K562 (cell line): ENCODE data around the gene SGMS1. TPM values are rescaled to one million over a fixed set of nuclear protein-coding genes. Genes with fewer than 3 reads are reported as not detected.
A peak's percentile ranks its signal among the peaks of the same experiment; 100 is the strongest.

Source experiments
- L3MBTL2 ChIP-seq: fragments of 450-650 bp; IDR thresholded peaks from 2 replicates; pipeline ENCODE4 v1.6.1; 2016; ENCODE audit warnings: mild to moderate bottlenecking, moderate library complexity
- MBD2 ChIP-seq: sonication (generic); IDR thresholded peaks from 2 replicates; pipeline ENCODE4 v1.6.1; 2016; ENCODE audit warnings: low read depth, borderline replicate concordance
- RBFOX2 ChIP-seq: fragments of 200-400 bp; formaldehyde crosslinking; IDR thresholded peaks from 2 replicates; pipeline ENCODE4 v1.6.1; 2017; ENCODE audit warnings: low read depth, mild to moderate bottlenecking, low read length, moderate library complexity
- SAP30 ChIP-seq: fragments of 200-600 bp; sonication (generic); IDR thresholded peaks from 2 replicates; pipeline ENCODE4 v1.6.1; 2012; ENCODE audit warnings: borderline replicate concordance, low read depth, mild to moderate bottlenecking, moderate library complexity, low read length, control low read depth, inconsistent platforms; ENCODE audit not compliant: insufficient read depth, poor library complexity, severe bottlenecking
- ZFX ChIP-seq: sonication (generic); formaldehyde crosslinking; IDR thresholded peaks from 2 replicates; pipeline ENCODE4 v1.8.0; 2022; ENCODE audit warnings: mild to moderate bottlenecking, missing genetic modification reagents, moderate library complexity
- ZNF592 ChIP-seq: fragments of 450-650 bp; IDR thresholded peaks from 2 replicates; pipeline ENCODE4 v1.6.1; 2017; ENCODE audit warnings: antibody characterized with exemption, mild to moderate bottlenecking
- polyA plus RNA-seq, 8 experiments: library from polyadenylated mRNA; depleted of rRNA in 4 of 8; stranded (reverse) in 5 of 8; unstranded in 3 of 8; fragments of >200 nt; fragmentation: Nextera tagmentation in 2 of 8; fragmentation: Illumina TruSeq in 1 of 8; extraction: Ambion mirVana in 2 of 8; extraction: Trizol in 1 of 8; gene quantifications; 2 replicates each; pipeline versions ENCODE4 v1.2.1 to v1.2.3, GENCODE V29; 2011 to 2014; ENCODE audit warnings: inconsistent platforms in 1 of 8, missing spikeins in 1 of 8
- total RNA-seq, 7 experiments: library from RNA; depleted of rRNA in 6 of 7; stranded (reverse); fragments of >200 nt in 6 of 7; fragmentation: Illumina TruSeq in 2 of 7; extraction: Trizol in 2 of 7; gene quantifications; 2 replicates each; pipeline versions ENCODE4 v1.2.1 to v1.2.3, GENCODE V29; 2011 to 2021; ENCODE audit warnings: low replicate concordance in 1 of 7
- TF ChIP-seq, protein P1 (sequence below): fragments of 450-650 bp; IDR thresholded peaks from 2 replicates; pipeline ENCODE4 v1.6.1; 2016; ENCODE audit warnings: mild to moderate bottlenecking, moderate library complexity

Gene SGMS1
- total and polyA plus RNA-seq, 9 of the 15 experiments (the other 6 are each of a cell fraction or from before 2014, with no cell fraction given): 22.6 to 232 (median 82.2) TPM

DNA sequence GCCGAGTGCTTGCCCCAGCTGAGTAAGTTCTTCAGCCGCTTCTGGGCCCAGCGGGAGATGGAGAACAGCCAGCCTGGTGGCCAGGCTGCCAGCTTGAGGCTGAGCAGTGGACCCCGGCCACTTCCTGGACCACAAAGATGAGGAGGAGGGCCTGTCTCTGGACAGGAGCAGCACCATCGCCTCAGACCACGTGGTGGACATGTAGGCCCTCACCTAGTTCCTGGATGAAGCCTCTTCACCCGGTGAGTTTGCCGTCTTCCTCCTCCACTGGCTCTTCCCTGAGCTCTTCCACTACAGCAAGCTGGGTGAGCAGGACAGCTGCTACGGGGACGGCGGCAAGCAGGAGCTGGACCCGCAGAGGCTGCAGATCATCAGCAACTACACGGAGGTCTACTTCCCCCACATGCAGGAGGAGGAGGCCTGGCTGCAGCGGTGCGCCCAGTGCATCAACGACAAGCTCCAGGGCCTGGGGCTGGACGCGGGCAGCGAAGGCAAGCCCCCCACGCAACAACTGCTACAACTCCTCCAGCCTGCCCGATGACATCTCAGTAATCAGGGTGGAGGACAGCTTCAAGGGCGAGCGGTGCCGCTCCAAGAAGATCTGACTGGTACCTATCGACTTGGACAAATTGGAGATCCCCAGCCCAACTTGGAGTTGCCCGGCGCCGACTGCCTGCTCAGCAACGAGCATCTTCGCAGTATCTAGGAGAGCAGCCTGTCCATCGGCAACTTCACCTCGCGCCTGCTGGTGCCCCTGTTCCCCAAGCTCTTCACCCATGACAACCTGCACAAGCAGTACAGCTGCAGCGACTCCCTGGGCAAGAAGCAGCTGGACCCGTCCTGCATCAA is 35.5 kb upstream of the SGMS1 start (continued):
- TF ChIP-seq, protein P1, sequence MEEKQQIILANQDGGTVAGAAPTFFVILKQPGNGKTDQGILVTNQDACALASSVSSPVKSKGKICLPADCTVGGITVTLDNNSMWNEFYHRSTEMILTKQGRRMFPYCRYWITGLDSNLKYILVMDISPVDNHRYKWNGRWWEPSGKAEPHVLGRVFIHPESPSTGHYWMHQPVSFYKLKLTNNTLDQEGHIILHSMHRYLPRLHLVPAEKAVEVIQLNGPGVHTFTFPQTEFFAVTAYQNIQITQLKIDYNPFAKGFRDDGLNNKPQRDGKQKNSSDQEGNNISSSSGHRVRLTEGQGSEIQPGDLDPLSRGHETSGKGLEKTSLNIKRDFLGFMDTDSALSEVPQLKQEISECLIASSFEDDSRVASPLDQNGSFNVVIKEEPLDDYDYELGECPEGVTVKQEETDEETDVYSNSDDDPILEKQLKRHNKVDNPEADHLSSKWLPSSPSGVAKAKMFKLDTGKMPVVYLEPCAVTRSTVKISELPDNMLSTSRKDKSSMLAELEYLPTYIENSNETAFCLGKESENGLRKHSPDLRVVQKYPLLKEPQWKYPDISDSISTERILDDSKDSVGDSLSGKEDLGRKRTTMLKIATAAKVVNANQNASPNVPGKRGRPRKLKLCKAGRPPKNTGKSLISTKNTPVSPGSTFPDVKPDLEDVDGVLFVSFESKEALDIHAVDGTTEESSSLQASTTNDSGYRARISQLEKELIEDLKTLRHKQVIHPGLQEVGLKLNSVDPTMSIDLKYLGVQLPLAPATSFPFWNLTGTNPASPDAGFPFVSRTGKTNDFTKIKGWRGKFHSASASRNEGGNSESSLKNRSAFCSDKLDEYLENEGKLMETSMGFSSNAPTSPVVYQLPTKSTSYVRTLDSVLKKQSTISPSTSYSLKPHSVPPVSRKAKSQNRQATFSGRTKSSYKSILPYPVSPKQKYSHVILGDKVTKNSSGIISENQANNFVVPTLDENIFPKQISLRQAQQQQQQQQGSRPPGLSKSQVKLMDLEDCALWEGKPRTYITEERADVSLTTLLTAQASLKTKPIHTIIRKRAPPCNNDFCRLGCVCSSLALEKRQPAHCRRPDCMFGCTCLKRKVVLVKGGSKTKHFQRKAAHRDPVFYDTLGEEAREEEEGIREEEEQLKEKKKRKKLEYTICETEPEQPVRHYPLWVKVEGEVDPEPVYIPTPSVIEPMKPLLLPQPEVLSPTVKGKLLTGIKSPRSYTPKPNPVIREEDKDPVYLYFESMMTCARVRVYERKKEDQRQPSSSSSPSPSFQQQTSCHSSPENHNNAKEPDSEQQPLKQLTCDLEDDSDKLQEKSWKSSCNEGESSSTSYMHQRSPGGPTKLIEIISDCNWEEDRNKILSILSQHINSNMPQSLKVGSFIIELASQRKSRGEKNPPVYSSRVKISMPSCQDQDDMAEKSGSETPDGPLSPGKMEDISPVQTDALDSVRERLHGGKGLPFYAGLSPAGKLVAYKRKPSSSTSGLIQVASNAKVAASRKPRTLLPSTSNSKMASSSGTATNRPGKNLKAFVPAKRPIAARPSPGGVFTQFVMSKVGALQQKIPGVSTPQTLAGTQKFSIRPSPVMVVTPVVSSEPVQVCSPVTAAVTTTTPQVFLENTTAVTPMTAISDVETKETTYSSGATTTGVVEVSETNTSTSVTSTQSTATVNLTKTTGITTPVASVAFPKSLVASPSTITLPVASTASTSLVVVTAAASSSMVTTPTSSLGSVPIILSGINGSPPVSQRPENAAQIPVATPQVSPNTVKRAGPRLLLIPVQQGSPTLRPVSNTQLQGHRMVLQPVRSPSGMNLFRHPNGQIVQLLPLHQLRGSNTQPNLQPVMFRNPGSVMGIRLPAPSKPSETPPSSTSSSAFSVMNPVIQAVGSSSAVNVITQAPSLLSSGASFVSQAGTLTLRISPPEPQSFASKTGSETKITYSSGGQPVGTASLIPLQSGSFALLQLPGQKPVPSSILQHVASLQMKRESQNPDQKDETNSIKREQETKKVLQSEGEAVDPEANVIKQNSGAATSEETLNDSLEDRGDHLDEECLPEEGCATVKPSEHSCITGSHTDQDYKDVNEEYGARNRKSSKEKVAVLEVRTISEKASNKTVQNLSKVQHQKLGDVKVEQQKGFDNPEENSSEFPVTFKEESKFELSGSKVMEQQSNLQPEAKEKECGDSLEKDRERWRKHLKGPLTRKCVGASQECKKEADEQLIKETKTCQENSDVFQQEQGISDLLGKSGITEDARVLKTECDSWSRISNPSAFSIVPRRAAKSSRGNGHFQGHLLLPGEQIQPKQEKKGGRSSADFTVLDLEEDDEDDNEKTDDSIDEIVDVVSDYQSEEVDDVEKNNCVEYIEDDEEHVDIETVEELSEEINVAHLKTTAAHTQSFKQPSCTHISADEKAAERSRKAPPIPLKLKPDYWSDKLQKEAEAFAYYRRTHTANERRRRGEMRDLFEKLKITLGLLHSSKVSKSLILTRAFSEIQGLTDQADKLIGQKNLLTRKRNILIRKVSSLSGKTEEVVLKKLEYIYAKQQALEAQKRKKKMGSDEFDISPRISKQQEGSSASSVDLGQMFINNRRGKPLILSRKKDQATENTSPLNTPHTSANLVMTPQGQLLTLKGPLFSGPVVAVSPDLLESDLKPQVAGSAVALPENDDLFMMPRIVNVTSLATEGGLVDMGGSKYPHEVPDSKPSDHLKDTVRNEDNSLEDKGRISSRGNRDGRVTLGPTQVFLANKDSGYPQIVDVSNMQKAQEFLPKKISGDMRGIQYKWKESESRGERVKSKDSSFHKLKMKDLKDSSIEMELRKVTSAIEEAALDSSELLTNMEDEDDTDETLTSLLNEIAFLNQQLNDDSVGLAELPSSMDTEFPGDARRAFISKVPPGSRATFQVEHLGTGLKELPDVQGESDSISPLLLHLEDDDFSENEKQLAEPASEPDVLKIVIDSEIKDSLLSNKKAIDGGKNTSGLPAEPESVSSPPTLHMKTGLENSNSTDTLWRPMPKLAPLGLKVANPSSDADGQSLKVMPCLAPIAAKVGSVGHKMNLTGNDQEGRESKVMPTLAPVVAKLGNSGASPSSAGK: peak; percentile 59
- TF ChIP-seq ZNF592 (0 out of 2 replicates have a peak, but pooled peaks have one; percentile 23), ZFX (peak; percentile 41), RBFOX2 (0 out of 2 replicates have a peak, but pooled peaks have one; percentile 5), L3MBTL2 (peak; percentile 72), MBD2 (0 out of 2 replicates have a peak, but pooled peaks have one; percentile 10), SAP30 (peak; percentile 20)
- TF ChIP-seq, all 486 proteins: peak for 11; not testable (repeated sequence) for 475
